Keratinocyte (primary cell): ENCODE results near the gene C2orf42.
"Not testable (repeated sequence)": the region's sequence is repeated elsewhere in the genome, so short reads cannot be mapped to it uniquely, and the experiment has no call there.

ENCODE experiments used
- EZH2 ChIP-seq: IDR thresholded peaks from one replicate; pipeline ENCODE4 v1.6.1; 2012; ENCODE audit warnings: inconsistent platforms, mild to moderate bottlenecking, low read length, moderate library complexity
- TF ChIP-seq, protein P1 (sequence below), 3 experiments: IDR thresholded peaks in 1 of 3; conservative IDR thresholded peaks in 1 of 3; optimal IDR thresholded peaks in 1 of 3; 2 replicates in 2 of 3; 3 replicates in 1 of 3; pipeline versions ENCODE3 to v1.5.1; 2011; ENCODE audit warnings: low read length in 3 of 3, mild to moderate bottlenecking in 3 of 3, moderate library complexity in 2 of 3, control low read depth in 1 of 3, inconsistent platforms in 1 of 3; ENCODE audit not compliant: insufficient read depth in 2 of 3; ENCODE audit errors: extremely low read depth in 1 of 3

DNA sequence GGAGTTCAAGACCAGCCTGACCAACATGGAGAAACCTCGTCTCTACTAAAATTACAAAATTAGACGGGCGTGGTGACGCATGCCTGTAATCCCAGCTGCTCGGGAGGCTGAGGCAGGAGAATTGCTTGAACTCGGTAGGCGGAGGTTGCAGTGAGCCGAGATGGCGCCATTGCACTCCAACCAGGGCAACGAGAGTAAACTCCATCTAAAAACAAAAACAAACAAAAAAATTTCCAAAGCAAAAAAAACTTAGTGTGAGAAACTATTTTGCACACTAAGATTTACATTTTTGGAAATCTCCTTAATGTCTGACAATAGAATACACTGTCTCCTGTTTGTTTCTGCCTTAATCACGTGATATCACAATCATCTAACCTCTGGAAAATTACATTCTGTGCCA, 89.1 kb downstream of the C2orf42 start:
- TF ChIP-seq, protein P1, sequence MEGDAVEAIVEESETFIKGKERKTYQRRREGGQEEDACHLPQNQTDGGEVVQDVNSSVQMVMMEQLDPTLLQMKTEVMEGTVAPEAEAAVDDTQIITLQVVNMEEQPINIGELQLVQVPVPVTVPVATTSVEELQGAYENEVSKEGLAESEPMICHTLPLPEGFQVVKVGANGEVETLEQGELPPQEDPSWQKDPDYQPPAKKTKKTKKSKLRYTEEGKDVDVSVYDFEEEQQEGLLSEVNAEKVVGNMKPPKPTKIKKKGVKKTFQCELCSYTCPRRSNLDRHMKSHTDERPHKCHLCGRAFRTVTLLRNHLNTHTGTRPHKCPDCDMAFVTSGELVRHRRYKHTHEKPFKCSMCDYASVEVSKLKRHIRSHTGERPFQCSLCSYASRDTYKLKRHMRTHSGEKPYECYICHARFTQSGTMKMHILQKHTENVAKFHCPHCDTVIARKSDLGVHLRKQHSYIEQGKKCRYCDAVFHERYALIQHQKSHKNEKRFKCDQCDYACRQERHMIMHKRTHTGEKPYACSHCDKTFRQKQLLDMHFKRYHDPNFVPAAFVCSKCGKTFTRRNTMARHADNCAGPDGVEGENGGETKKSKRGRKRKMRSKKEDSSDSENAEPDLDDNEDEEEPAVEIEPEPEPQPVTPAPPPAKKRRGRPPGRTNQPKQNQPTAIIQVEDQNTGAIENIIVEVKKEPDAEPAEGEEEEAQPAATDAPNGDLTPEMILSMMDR (optimal IDR thresholded peaks at IDR 0.05 in 1 of 3, IDR thresholded peaks at IDR 0.05 in 1 of 3, conservative IDR thresholded peaks at IDR 0.05 in 1 of 3; ENCODE audit: extremely low read depth in 1 of 3, insufficient read depth in 2 of 3, low read length in 3 of 3): not testable (repeated sequence)
- TF ChIP-seq EZH2: not testable (repeated sequence)
